Endothelial cell of umbilical vein (primary cell): Measurements from ENCODE around the gene RUNX2. TPM values are rescaled to one million over a fixed set of nuclear protein-coding genes. Genes with fewer than 3 reads are reported as not detected.

Experiments
- BruUV-seq: library from RNA; stranded (reverse); fragments of 400-500 nt; replicated peaks from 2 replicates; lab custom pipeline; 2021; lab: Mats Ljungman, UMichigan
- CTCF ChIA-PET: fragments of 300-600, 350-600 bp; sonication (Branson Sonifier 250); formaldehyde crosslinking; loops from one replicate; lab custom pipeline; 2021; ENCODE audit warnings: antibody characterized with exemption, inconsistent platforms; lab: Charles Lee
- POLR2A ChIA-PET: fragments of 300-600, 350-600 bp; sonication (Branson Sonifier 250); formaldehyde crosslinking; loops from one replicate; lab custom pipeline; 2021; ENCODE audit warnings: antibody characterized with exemption, inconsistent platforms; lab: Charles Lee
- DNase-seq: peaks from one replicate; pipeline ENCODE4 v3.0.0-alpha.2; 2011; ENCODE audit warnings: low read depth, low spot score
- FAIRE-seq: peaks from 2 replicates; lab custom pipeline; 2011; peaks lifted over from hg19 to GRCh38; lab: Jason Lieb, UNC
- H2AFZ ChIP-seq: 2 replicates; pipeline ENCODE4 v1.6.0; 2012; ENCODE audit warnings: low read depth, low read length, control low read depth, inconsistent platforms
- H3K27ac ChIP-seq: 2 replicates; pipeline ENCODE4 v1.5.1; 2011; ENCODE audit warnings: low read depth, mild to moderate bottlenecking, control low read depth, low read length, moderate library complexity; ENCODE audit not compliant: insufficient read depth
- H3K27me3 ChIP-seq, 2 experiments: 2 replicates each; pipeline versions ENCODE4 v1.6.0 to v1.6.1; 2011; ENCODE audit warnings: low read length in 2 of 2, mixed read lengths in 1 of 2; ENCODE audit not compliant: control insufficient read depth in 2 of 2, insufficient read depth in 2 of 2
- H3K36me3 ChIP-seq, 2 experiments: 2 replicates in 1 of 2; 3 replicates in 1 of 2; pipeline ENCODE4 v1.5.1; 2011; ENCODE audit warnings: low read length in 2 of 2, mild to moderate bottlenecking in 1 of 2, moderate library complexity in 1 of 2; ENCODE audit not compliant: control insufficient read depth in 2 of 2, insufficient read depth in 2 of 2; ENCODE audit errors: extremely low read depth in 1 of 2
- H3K4me1 ChIP-seq: 3 replicates; pipeline ENCODE4 v1.5.1; 2011; ENCODE audit warnings: mild to moderate bottlenecking, low read length; ENCODE audit not compliant: control insufficient read depth, insufficient read depth; ENCODE audit errors: extremely low read depth
- H3K4me2 ChIP-seq: 2 replicates; pipeline ENCODE4 v1.6.1; 2011; ENCODE audit warnings: low read length, control low read depth, mixed read lengths; ENCODE audit not compliant: insufficient read depth
- H3K4me3 ChIP-seq, 3 experiments: fragments of 200-600 bp in 1 of 3; sonication (generic), shearing (Covaris generic) in 1 of 3; replicated peaks in 1 of 3; 2 replicates each; pipeline ENCODE4 v1.5.1; 2011 to 2016; ENCODE audit warnings: control low read depth in 3 of 3, low read length in 3 of 3, mild to moderate bottlenecking in 2 of 3, inconsistent platforms in 1 of 3, low read depth in 1 of 3, moderate library complexity in 1 of 3; ENCODE audit not compliant: insufficient read depth in 1 of 3
- H3K79me2 ChIP-seq: 2 replicates; pipeline ENCODE4 v1.6.0; 2012; ENCODE audit warnings: low read length, inconsistent platforms; ENCODE audit not compliant: control insufficient read depth, insufficient read depth
- H3K9ac ChIP-seq: replicated peaks from 2 replicates; pipeline ENCODE3; 2011; ENCODE audit warnings: low read length, control low read depth; ENCODE audit not compliant: insufficient read depth; ENCODE audit errors: extremely low read depth
- H3K9me1 ChIP-seq: replicated peaks from 3 replicates; pipeline ENCODE4 v1.6.0; 2011; ENCODE audit warnings: mild to moderate bottlenecking, low read length; ENCODE audit not compliant: control insufficient read depth, insufficient read depth; ENCODE audit errors: extremely low read depth
- H3K9me3 ChIP-seq: replicated peaks from 2 replicates; pipeline ENCODE4 v1.5.1; 2012; ENCODE audit warnings: low read length, inconsistent platforms; ENCODE audit not compliant: control insufficient read depth, insufficient read depth
- H4K20me1 ChIP-seq: replicated peaks from 2 replicates; pipeline ENCODE3; 2011; ENCODE audit warnings: mild to moderate bottlenecking, low read length; ENCODE audit not compliant: control insufficient read depth, insufficient read depth; ENCODE audit errors: extremely low read depth
- CTCF ChIP-seq, 2 donors: IDR thresholded peaks; 1 replicate in 1 of 2; 2 replicates in 1 of 2; pipeline ENCODE4 v1.5.1; 2011; ENCODE audit warnings: low read length in 2 of 2, mild to moderate bottlenecking in 2 of 2, moderate library complexity in 2 of 2, control low read depth in 1 of 2, inconsistent platforms in 1 of 2, low read depth in 1 of 2; ENCODE audit not compliant: insufficient read depth in 1 of 2; ENCODE audit errors: extremely low read depth in 1 of 2
- EZH2 ChIP-seq: IDR thresholded peaks from 2 replicates; pipeline ENCODE4 v1.6.1; 2012; ENCODE audit warnings: borderline replicate concordance, low read depth, mild to moderate bottlenecking, moderate library complexity, low read length, inconsistent platforms; ENCODE audit not compliant: severe bottlenecking
- FOS ChIP-seq: IDR thresholded peaks from 2 replicates; pipeline ENCODE4 v1.6.1; 2011; ENCODE audit warnings: mild to moderate bottlenecking, low read length, moderate library complexity, borderline replicate concordance; ENCODE audit not compliant: insufficient read depth
- GATA2 ChIP-seq: IDR thresholded peaks from 2 replicates; pipeline ENCODE4 v1.7.0; 2011; ENCODE audit warnings: low read depth, mild to moderate bottlenecking, moderate library complexity, mixed read lengths, low read length; ENCODE audit not compliant: insufficient read length, insufficient read depth
- JUN ChIP-seq: IDR thresholded peaks from 2 replicates; pipeline ENCODE4 v1.6.1; 2011; ENCODE audit warnings: borderline replicate concordance, low read depth; ENCODE audit not compliant: insufficient read length, insufficient read depth
- MAX ChIP-seq: IDR thresholded peaks from 2 replicates; pipeline ENCODE4 v1.6.1; 2011; ENCODE audit not compliant: insufficient read depth, insufficient read length
- MYC ChIP-seq: IDR thresholded peaks from one replicate; pipeline ENCODE4 v1.6.1; 2011; ENCODE audit warnings: mild to moderate bottlenecking, low read depth, low read length
- POLR2A ChIP-seq: IDR thresholded peaks from 2 replicates; pipeline ENCODE4 v1.6.1; 2012; ENCODE audit warnings: low read depth, mild to moderate bottlenecking, control low read depth, low read length
- POLR2AphosphoS5 ChIP-seq: IDR thresholded peaks from 2 replicates; pipeline ENCODE4 v1.6.1; 2012; ENCODE audit warnings: low read depth, mild to moderate bottlenecking, control low read depth, low read length, moderate library complexity; ENCODE audit not compliant: insufficient read depth
- dilution Hi-C: fragments of 300-500 bp; cut with MboI; formaldehyde crosslinking; loops from one replicate; pipeline ENCODE4 v1.15.0; 2019; ENCODE audit warnings: low sequenced_read_pairs; ENCODE audit not compliant: extremely low pct_ligation_motif_present
- intact Hi-C: fragments of 100-400 bp; cut with micrococcal nuclease; formaldehyde crosslinking; loops from one replicate; pipeline ENCODE4 v1.10.0; 2022
- polyA plus RNA-seq, 4 experiments: library from polyadenylated mRNA; depleted of rRNA in 3 of 4; stranded (reverse) in 3 of 4; unstranded in 1 of 4; fragments of >200 nt; gene quantifications; 2 replicates each; pipeline versions ENCODE4 v1.2.1 to v1.2.3, GENCODE V29; 2011 to 2012; ENCODE audit warnings: missing spikeins in 1 of 4
- total RNA-seq: library from RNA; stranded (reverse); gene quantifications from 2 replicates; pipeline ENCODE4 v1.2.3, GENCODE V29; 2021

RUNX2 gene
- total and polyA plus RNA-seq, 2 donors (not counting 3 experiments of a cell fraction or from before 2014, with no cell fraction given) = 0.06 TPM; not detected in 1

GRCh38 chr6:45595010-45595851 lies 267.1 kb downstream of the RUNX2 start:
- ChIA-PET CTCF (interaction anchor here (1.4 to 1.7 kb wide), 3 partner anchors 14 to 119 kb away, joined by 3 to 5 read pairs (median 4); no protein-coding TSS in a partner anchor), POLR2A (no interaction called here)
- intact Hi-C loops = no loop called here
- Histone ChIP-seq H3K27ac (no peak overlapping the region), H3K36me3 (no peaks in the 10 kb centered on the region), H3K9me1 (no peaks in the 10 kb centered on the region), H3K4me1 (peaks cover 6% of the 10 kb centered on the region), H3K4me2 (no peak overlapping the region), H4K20me1 (no peaks in the 10 kb centered on the region), H3K4me3 (no peak overlapping the region), H3K27me3 (peaks cover 4 to 10% of the 10 kb centered on the region in 2 experiments), H3K9me3 (no peaks in the 10 kb centered on the region), H3K9ac (no peak overlapping the region), H2AFZ (no peak overlapping the region), H3K79me2 (no peaks in the 10 kb centered on the region)
- DNase-seq (no peak), FAIRE-seq (no peak)
- dilution Hi-C loops = no loop called here
- BruUV-seq = no TSS peak
- TF ChIP-seq POLR2AphosphoS5 = no peak
- no peak for TF ChIP-seq CTCF (IDR thresholded peaks at IDR 0.05; ENCODE audit: extremely low read depth in 1 of 2, insufficient read depth in 1 of 2, low read depth in 1 of 2, low read length in 2 of 2)
- TF ChIP-seq MYC = no peak
- TF ChIP-seq FOS = no peak
- TF ChIP-seq EZH2 = no peak
- TF ChIP-seq MAX = no peak
- TF ChIP-seq JUN = no peak
- TF ChIP-seq GATA2 = no peak
- no peak for TF ChIP-seq POLR2A
